HG02759 (cell line): Measurements from ENCODE around the gene TSPAN17.

Experiments used
- ATAC-seq: cut with Tn5 transposase; IDR thresholded peaks from one replicate; pipeline ENCODE4 v1.9.1; 2021; ENCODE audit warnings: mild to moderate bottlenecking, moderate library complexity; ENCODE audit not compliant: unreplicated experiment

The TSPAN17 gene

DNA sequence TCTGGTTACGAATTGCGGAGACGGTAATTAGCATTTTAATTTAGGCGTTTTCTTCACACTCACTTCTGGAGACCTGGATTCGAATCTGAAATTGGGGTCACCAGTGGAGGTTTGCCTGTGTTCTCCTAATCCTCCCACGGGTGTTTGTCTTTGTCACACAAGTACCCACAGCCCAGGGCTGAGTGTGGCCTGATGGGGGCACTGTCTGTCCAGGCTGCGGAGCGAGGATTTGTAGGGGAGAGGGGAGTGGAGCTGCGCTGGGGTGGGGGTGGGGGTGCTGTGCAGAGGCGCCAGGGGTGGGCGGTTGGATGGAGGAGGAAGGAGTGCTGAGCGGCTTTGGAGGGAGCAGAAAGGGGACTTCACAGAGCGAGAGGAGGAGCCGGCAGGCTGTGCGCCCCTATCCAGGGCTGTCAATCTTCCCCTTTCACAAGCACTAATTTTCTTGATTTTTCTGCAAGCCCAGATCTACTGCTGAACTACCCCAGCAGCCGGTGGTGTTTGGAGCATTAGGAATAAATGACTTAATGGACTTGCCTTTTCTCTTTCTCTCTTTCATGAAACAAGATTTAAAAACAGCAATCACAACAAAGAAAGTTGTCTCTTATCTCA lies 53.1 kb downstream of the TSPAN17 start:
- ATAC-seq, result no peak

DNA sequence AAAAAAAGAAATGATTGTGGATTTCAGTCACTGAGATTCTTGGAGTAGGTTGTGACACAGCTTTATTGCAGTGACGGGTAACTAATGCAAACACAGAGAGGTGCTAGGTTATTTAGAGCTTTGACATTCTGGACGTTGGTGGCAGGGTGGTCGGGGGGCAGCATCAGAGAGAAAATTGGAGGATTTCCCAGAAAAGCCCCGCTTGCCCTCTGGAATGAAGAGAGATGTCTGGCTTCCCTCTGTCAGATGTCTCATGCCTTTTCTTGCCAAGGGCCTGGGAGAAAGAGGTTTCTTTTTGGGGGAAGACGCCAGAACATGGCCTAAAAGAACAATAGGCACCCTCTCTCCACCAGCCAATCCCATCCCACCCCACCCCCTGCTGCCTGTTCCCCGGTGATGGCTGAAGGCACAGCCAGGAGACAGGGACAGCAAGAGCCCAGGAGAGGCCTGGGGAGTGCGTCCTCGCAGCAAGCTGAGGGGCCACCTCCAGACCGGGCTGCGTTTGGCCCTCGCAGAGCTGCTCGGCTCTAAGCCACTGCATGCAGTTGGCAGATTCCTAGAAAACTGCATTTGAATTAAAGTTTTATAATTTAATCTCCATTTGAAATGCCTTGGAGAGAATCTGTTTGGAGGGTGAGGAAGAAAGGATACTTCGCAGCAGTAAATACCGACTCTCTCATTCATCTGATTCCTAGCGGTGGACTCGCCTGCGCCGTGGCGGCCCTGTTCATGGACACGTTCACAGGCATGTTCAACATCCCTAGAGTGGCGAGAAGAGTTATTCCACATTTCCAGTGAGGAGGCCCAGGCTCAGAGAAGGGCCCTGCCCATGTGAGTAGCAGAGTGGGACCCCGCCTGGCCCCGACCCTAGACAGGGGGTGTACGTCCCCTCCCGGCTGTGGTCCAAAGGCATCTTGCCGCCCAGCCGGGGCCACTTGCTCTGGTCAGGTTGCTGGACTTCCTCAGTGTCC lies 55.7 kb downstream of the TSPAN17 start:
- ATAC-seq, result no peak

DNA sequence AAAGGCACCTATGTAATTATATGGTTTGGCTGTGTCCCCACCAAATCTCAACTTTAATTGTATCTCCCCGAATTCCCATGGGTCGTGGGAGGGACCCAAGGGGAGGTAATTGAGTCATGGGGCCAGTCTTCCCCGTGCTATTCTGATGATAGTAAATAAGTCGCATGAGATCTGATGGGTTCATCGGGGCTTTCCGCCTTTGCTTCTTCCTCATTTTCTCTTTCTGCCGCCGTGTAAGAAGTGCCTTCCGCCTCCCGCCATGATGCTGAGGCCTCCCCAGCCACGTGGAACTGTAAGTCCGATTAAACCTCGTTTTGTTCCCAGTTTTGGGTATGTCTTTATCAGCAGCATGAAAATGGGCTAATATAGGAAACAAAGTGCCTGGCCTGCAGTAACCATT lies 56.6 kb downstream of the TSPAN17 start:
- no peak for ATAC-seq

DNA sequence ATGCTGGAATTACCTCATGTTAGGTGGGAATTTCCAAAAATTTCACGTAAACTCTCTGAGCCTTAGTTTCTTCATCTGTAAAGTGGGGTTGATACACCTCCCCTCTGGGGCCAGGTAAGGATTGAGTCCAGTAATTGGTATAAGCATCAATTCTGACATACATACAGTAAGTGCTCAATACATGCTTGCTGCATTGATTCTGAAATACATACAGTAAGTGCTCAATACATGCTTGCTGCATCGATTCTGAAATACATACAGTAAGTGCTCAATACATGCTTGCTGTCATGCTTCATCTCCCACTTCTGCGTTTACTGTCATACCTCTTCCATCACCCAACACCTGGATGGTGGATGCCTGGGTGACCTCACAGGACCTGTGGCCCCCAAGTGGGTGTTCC lies 57.1 kb downstream of the TSPAN17 start:
- ATAC-seq, result no peak

DNA sequence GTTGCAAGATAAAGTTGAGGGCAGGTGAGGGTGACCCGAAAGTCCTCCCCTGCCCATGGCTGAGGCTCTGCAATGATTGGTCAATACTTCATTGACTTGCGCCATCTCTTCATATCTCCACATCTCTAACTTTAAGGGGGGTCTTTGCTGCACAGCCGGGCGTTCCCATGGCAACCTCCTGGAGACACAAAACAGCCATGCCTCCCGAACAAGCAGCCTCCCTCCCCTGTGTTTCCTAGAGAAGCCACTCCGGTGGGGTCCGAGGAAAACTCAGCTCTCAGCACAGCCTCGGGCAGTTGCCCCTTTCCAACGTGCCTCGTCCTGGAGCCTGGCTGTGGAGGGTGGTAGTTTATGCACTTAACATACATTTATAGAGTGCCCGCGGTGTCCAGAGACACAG lies 57.5 kb downstream of the TSPAN17 start:
- no peak for ATAC-seq
